ENCODE measurements around the gene COQ10A. TPM values are rescaled to one million over a fixed set of nuclear protein-coding genes. Genes with fewer than 3 reads are reported as not detected.

The COQ10A gene
- polyA plus RNA-seq, 3 donors: 1.7 to 13.5 (median 2.0) TPM

GRCh38 chr12:56274299-56274698 lies 7.6 kb downstream of the COQ10A start:
- Histone ChIP-seq H3K4me2 (replicated peaks; ENCODE audit: extremely low read depth, low read length, poor library complexity, severe bottlenecking) (no peak overlapping the region), H3K36me3 (replicated peaks in 1 of 2; ENCODE audit: control insufficient read depth in 1 of 2, insufficient read depth in 2 of 2, low read length in 2 of 2) (peaks cover 82 to 94% of the 10 kb centered on the region in 2 donors), H3K4me3 (replicated peaks in 1 of 3; ENCODE audit: low read depth in 2 of 3, low read length in 3 of 3) (no peak overlapping the region), H3K9ac (ENCODE audit: insufficient read depth, low read length, poor library complexity, severe bottlenecking) (no peak overlapping the region), H3K79me2 (ENCODE audit: insufficient read depth, low read length) (no peaks in the 10 kb centered on the region), H3K27me3 (ENCODE audit: control insufficient read depth in 2 of 2, insufficient read depth in 2 of 2, low read length in 2 of 2) (no peaks in the 10 kb centered on the region), H3K9me3 (replicated peaks in 1 of 2; ENCODE audit: control insufficient read depth in 1 of 2, insufficient read depth in 1 of 2, low read length in 2 of 2) (no peaks in the 10 kb centered on the region), H4K20me1 (ENCODE audit: insufficient read depth, low read length) (no peaks in the 10 kb centered on the region), H2AFZ (ENCODE audit: insufficient read depth, low read depth, low read length, poor library complexity, severe bottlenecking) (no peak overlapping the region), H3K27ac (ENCODE audit: low read depth in 1 of 2, low read length in 2 of 2) (no peak overlapping the region), H3K4me1 (ENCODE audit: control insufficient read depth in 1 of 2, insufficient read depth in 2 of 2, low read length in 2 of 2) (no peaks in the 10 kb centered on the region)
- H3K27me3 Mint-ChIP-seq (ENCODE audit: low read depth in 3 of 3): peaks cover 0 to 8% (median 0%) of the 10 kb centered on the region in 3 donors
- H3K4me3 Mint-ChIP-seq: no peak overlapping the region
- intact Hi-C loops (cut with micrococcal nuclease): no loop called here
- peaks cover 73 to 90% of the 10 kb centered on the region in 2 donors for H3K36me3 Mint-ChIP-seq
- WGBS (ENCODE audit: insufficient coverage): no CpG with 5 or more reads among the region's 2 CpGs
- no peak for TF ChIP-seq CTCF (IDR thresholded peaks at IDR 0.05)
- peaks cover 0 to 4% (median 0%) of the 10 kb centered on the region in 7 donors for H3K9me3 Mint-ChIP-seq
- no peak overlapping the region for H3K27ac Mint-ChIP-seq
- H3K4me1 Mint-ChIP-seq: no peaks in the 10 kb centered on the region
- no peak for DNase-seq

GRCh38 chr12:56278905-56279304 lies 12.2 kb downstream of the COQ10A start:
- H3K9me3 Mint-ChIP-seq: peaks cover 0 to 4% (median 0%) of the 10 kb centered on the region in 7 donors
- no peak overlapping the region for H3K4me3 Mint-ChIP-seq
- intact Hi-C loops (cut with micrococcal nuclease): no loop called here
- no peaks in the 10 kb centered on the region for H3K4me1 ChIP-seq (ENCODE audit: control insufficient read depth in 1 of 2, insufficient read depth in 2 of 2, low read length in 2 of 2)
- H3K79me2 ChIP-seq (ENCODE audit: insufficient read depth, low read length): no peaks in the 10 kb centered on the region
- H3K27ac Mint-ChIP-seq: no peak overlapping the region
- H3K9ac ChIP-seq (ENCODE audit: insufficient read depth, low read length, poor library complexity, severe bottlenecking): no peak overlapping the region
- no peaks in the 10 kb centered on the region for H3K9me3 ChIP-seq (replicated peaks in 1 of 2; ENCODE audit: control insufficient read depth in 1 of 2, insufficient read depth in 1 of 2, low read length in 2 of 2)
- H2AFZ ChIP-seq (ENCODE audit: insufficient read depth, low read depth, low read length, poor library complexity, severe bottlenecking): no peak overlapping the region
- DNase-seq: no peak
- peaks cover 83 to 97% of the 10 kb centered on the region in 2 donors for H3K36me3 ChIP-seq (replicated peaks in 1 of 2; ENCODE audit: control insufficient read depth in 1 of 2, insufficient read depth in 2 of 2, low read length in 2 of 2)
- no peaks in the 10 kb centered on the region for H3K27me3 ChIP-seq (ENCODE audit: control insufficient read depth in 2 of 2, insufficient read depth in 2 of 2, low read length in 2 of 2)
- WGBS (ENCODE audit: insufficient coverage): 100% methylated on average over 3 of the region's 3 CpGs
- TF ChIP-seq CTCF (IDR thresholded peaks at IDR 0.05): no peak
- H3K4me3 ChIP-seq (replicated peaks in 1 of 3; ENCODE audit: low read depth in 2 of 3, low read length in 3 of 3): no peak overlapping the region
- no peaks in the 10 kb centered on the region for H3K4me1 Mint-ChIP-seq
- H3K27ac ChIP-seq (ENCODE audit: low read depth in 1 of 2, low read length in 2 of 2): no peak overlapping the region
- no peak overlapping the region for H3K4me2 ChIP-seq (replicated peaks; ENCODE audit: extremely low read depth, low read length, poor library complexity, severe bottlenecking)
- H4K20me1 ChIP-seq (ENCODE audit: insufficient read depth, low read length): no peaks in the 10 kb centered on the region
- H3K36me3 Mint-ChIP-seq: peaks cover 76 to 96% of the 10 kb centered on the region in 2 donors
- peaks cover 0 to 4% (median 0%) of the 10 kb centered on the region in 3 donors for H3K27me3 Mint-ChIP-seq (ENCODE audit: low read depth in 3 of 3)
